OCI-LY3 (cell line): Measurements from ENCODE around the gene PSMB3.

Experiments used
- CTCF ChIP-seq: fragments of 200-600, 300-600 bp; sonication (generic); IDR thresholded peaks from 2 replicates; pipeline ENCODE4 v1.5.1; 2014; ENCODE audit warnings: antibody characterized with exemption, low read length, low read depth
- EZH2phosphoT487 ChIP-seq: fragments of 200-600 bp; shearing (Covaris generic); IDR thresholded peaks from 2 replicates; pipeline ENCODE4 v1.6.1; 2018; ENCODE audit warnings: antibody characterized with exemption, mixed run types, low read depth

GRCh38 chr17:38797158-38797490 lies 44.6 kb downstream of the PSMB3 start:
- TF ChIP-seq CTCF (no peak), EZH2phosphoT487 (no peak)
